Liver (tissue), 9 donors: ENCODE measurements around the gene UBTD2. TPM values are rescaled to one million over a fixed set of nuclear protein-coding genes. Genes with fewer than 3 reads are reported as not detected.

Experiments used
- DNase-seq: peaks from one replicate; pipeline ENCODE4 v3.0.0-alpha.2; 2017; ENCODE audit warnings: low spot score
- H3K27ac ChIP-seq, 2 donors: one replicate each; pipeline ENCODE4 v1.7.0; 2013; ENCODE audit warnings: inconsistent platforms in 2 of 2, low read length in 2 of 2, control low read depth in 1 of 2, low read depth in 1 of 2, mild to moderate bottlenecking in 1 of 2
- H3K27me3 ChIP-seq, 4 donors: one replicate each; pipeline versions ENCODE4 v1.6.1 to v1.7.0; 2013; ENCODE audit warnings: low read length in 3 of 4, inconsistent platforms in 1 of 4, mild to moderate bottlenecking in 1 of 4, moderate library complexity in 1 of 4; ENCODE audit not compliant: control insufficient read depth in 4 of 4, insufficient read depth in 4 of 4
- H3K36me3 ChIP-seq, 4 donors: one replicate each; pipeline versions ENCODE4 v1.6.1 to v1.7.0; 2013; ENCODE audit warnings: low read length in 3 of 4, mild to moderate bottlenecking in 3 of 4, low read depth in 1 of 4, moderate library complexity in 1 of 4; ENCODE audit not compliant: control insufficient read depth in 4 of 4, insufficient read depth in 3 of 4
- H3K4me1 ChIP-seq, 4 donors: one replicate each; pipeline versions ENCODE4 v1.6.1 to v1.7.0; 2013; ENCODE audit warnings: low read length in 3 of 4, mild to moderate bottlenecking in 3 of 4, moderate library complexity in 1 of 4; ENCODE audit not compliant: control insufficient read depth in 4 of 4, insufficient read depth in 4 of 4
- H3K4me3 ChIP-seq, 3 donors: one replicate each; pipeline versions ENCODE4 v1.6.1 to v1.7.0; 2013; ENCODE audit warnings: low read length in 3 of 3, control low read depth in 1 of 3, low read depth in 1 of 3, mild to moderate bottlenecking in 1 of 3
- H3K9ac ChIP-seq, 2 donors: one replicate each; pipeline ENCODE4 v1.7.0; 2013; ENCODE audit warnings: low read length in 2 of 2, mild to moderate bottlenecking in 2 of 2, moderate library complexity in 2 of 2, control low read depth in 1 of 2, low read depth in 1 of 2
- H3K9me3 ChIP-seq, 4 donors: one replicate each; pipeline versions ENCODE4 v1.6.1 to v1.7.0; 2013; ENCODE audit warnings: low read length in 3 of 4; ENCODE audit not compliant: control insufficient read depth in 4 of 4
- EGR1 ChIP-seq, 2 donors: IDR thresholded peaks; 2 replicates each; pipeline ENCODE4 v1.6.1; 2016 to 2018; ENCODE audit warnings: antibody characterized with exemption in 2 of 2, low read depth in 2 of 2
- FOXA1 ChIP-seq: IDR thresholded peaks from 2 replicates; pipeline ENCODE4 v1.6.1; 2016; ENCODE audit warnings: antibody characterized with exemption
- FOXA2 ChIP-seq: IDR thresholded peaks from 2 replicates; pipeline ENCODE4 v1.6.1; 2016; ENCODE audit warnings: antibody characterized with exemption
- GABPA ChIP-seq, 2 donors: IDR thresholded peaks in 1 of 2; conservative IDR thresholded peaks in 1 of 2; 2 replicates each; pipeline ENCODE4 v1.6.1; 2016; ENCODE audit warnings: antibody characterized with exemption in 2 of 2, mild to moderate bottlenecking in 1 of 2, moderate library complexity in 1 of 2
- HNF4A ChIP-seq, 2 donors: conservative IDR thresholded peaks; 2 replicates each; pipeline ENCODE4 v1.6.1; 2016; ENCODE audit warnings: antibody characterized with exemption in 2 of 2, mild to moderate bottlenecking in 2 of 2
- HNF4G ChIP-seq: IDR thresholded peaks from 2 replicates; pipeline ENCODE4 v1.6.1; 2016; ENCODE audit warnings: antibody characterized with exemption
- JUND ChIP-seq, 2 donors: IDR thresholded peaks; 2 replicates each; pipeline ENCODE4 v1.6.1; 2016; ENCODE audit warnings: antibody characterized with exemption in 2 of 2
- NR2F2 ChIP-seq: IDR thresholded peaks from 2 replicates; pipeline ENCODE4 v1.6.1; 2016; ENCODE audit warnings: antibody characterized with exemption
- RAD21 ChIP-seq, 2 donors: IDR thresholded peaks; 2 replicates each; pipeline ENCODE4 v1.6.1; 2016; ENCODE audit warnings: antibody characterized with exemption in 2 of 2, mild to moderate bottlenecking in 2 of 2
- RXRA ChIP-seq, 2 donors: IDR thresholded peaks; 2 replicates each; pipeline ENCODE4 v1.6.1; 2017 to 2018; ENCODE audit warnings: antibody characterized with exemption in 2 of 2, mild to moderate bottlenecking in 1 of 2
- SP1 ChIP-seq: IDR thresholded peaks from 2 replicates; pipeline ENCODE4 v1.6.1; 2018; ENCODE audit warnings: antibody characterized with exemption, mild to moderate bottlenecking
- TAF1 ChIP-seq: conservative IDR thresholded peaks from 2 replicates; pipeline ENCODE4 v1.6.1; 2016; ENCODE audit warnings: antibody characterized with exemption, mild to moderate bottlenecking
- YY1 ChIP-seq: IDR thresholded peaks from 2 replicates; pipeline ENCODE4 v1.6.1; 2016; ENCODE audit warnings: antibody characterized with exemption, mild to moderate bottlenecking
- WGBS: extraction: QIAGEN DNeasy Blood & Tissue Kit; methylation state at CpG from one replicate; pipeline ENCODE4 v1.1.7; 2013; 5-methylcytosine and 5-hydroxymethylcytosine counted together
- polyA plus RNA-seq, 2 donors: library from polyadenylated mRNA; stranded (reverse) in 1 of 2; unstranded in 1 of 2; fragments of 200-250 nt in 1 of 2; fragments of >200 nt in 1 of 2; fragmentation: Nextera tagmentation in 1 of 2; extraction: Ambion mirVana in 1 of 2; gene quantifications; one replicate each; pipeline versions ENCODE4 v1.2.1 to v1.2.3, GENCODE V29; 2013 to 2015
- total RNA-seq, 2 donors: library from RNA; depleted of rRNA; stranded (reverse); fragments of >200 nt; gene quantifications; one replicate each; pipeline ENCODE4 v1.2.3, GENCODE V29; 2014
- TF ChIP-seq, protein P1 (sequence below): IDR thresholded peaks from 2 replicates; pipeline ENCODE4 v1.6.1; 2016; ENCODE audit warnings: antibody characterized with exemption, mild to moderate bottlenecking
- TF ChIP-seq, protein P2 (sequence below): fragments of 150-350 bp; IDR thresholded peaks from 2 replicates; pipeline ENCODE4 v1.5.1; 2017; ENCODE audit warnings: improper control_type of control experiment, low read depth, low read length; ENCODE audit not compliant: missing input control
- TF ChIP-seq, protein P3 (sequence below): IDR thresholded peaks from 2 replicates; pipeline ENCODE4 v1.6.1; 2016; ENCODE audit warnings: antibody characterized with exemption
- TF ChIP-seq, protein P4 (sequence below): IDR thresholded peaks from 2 replicates; pipeline ENCODE4 v1.6.1; 2016; ENCODE audit warnings: antibody characterized with exemption
- donor health status: healthy.
- donor health status: healthy.
- donor health status: healthy.
- donor health status: healthy.
- donor health status: healthy.

UBTD2 gene
- total and polyA plus RNA-seq, 4 donors = 4.4 to 8.3 (median 6.6) TPM

DNA sequence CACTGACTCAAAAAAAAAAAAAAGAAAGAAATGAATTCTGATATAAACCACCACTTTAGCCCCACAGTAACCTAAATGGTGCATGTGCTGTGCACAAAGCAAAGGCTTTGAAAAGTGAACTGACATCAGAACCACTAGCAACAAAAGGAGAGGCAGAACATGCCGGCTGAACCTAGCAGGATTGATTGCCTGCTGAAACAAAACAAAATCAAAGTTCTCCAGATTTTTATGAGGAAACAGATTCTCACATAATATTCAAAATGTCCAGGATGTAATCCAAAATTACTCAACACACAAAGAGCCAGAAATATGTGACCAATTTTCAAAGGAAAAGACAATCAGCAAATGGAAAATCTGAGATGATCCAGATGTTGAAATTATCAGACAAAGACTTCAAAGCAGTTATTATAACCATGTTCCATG is 37.9 kb downstream of the UBTD2 start:
- 99% methylated on average over 1 of the region's 1 CpG for WGBS
- DNase-seq = no peak
- no peaks in the 10 kb centered on the region for H3K27me3 ChIP-seq
- no peak for TF ChIP-seq EGR1 (IDR thresholded peaks at IDR 0.05; ENCODE audit: low read depth in 2 of 2)
- TF ChIP-seq, protein P1, sequence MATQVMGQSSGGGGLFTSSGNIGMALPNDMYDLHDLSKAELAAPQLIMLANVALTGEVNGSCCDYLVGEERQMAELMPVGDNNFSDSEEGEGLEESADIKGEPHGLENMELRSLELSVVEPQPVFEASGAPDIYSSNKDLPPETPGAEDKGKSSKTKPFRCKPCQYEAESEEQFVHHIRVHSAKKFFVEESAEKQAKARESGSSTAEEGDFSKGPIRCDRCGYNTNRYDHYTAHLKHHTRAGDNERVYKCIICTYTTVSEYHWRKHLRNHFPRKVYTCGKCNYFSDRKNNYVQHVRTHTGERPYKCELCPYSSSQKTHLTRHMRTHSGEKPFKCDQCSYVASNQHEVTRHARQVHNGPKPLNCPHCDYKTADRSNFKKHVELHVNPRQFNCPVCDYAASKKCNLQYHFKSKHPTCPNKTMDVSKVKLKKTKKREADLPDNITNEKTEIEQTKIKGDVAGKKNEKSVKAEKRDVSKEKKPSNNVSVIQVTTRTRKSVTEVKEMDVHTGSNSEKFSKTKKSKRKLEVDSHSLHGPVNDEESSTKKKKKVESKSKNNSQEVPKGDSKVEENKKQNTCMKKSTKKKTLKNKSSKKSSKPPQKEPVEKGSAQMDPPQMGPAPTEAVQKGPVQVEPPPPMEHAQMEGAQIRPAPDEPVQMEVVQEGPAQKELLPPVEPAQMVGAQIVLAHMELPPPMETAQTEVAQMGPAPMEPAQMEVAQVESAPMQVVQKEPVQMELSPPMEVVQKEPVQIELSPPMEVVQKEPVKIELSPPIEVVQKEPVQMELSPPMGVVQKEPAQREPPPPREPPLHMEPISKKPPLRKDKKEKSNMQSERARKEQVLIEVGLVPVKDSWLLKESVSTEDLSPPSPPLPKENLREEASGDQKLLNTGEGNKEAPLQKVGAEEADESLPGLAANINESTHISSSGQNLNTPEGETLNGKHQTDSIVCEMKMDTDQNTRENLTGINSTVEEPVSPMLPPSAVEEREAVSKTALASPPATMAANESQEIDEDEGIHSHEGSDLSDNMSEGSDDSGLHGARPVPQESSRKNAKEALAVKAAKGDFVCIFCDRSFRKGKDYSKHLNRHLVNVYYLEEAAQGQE = no peak
- no peak for TF ChIP-seq JUND (IDR thresholded peaks at IDR 0.05)
- no peak for TF ChIP-seq FOXA1
- no peak for TF ChIP-seq FOXA2
- TF ChIP-seq, protein P2, sequence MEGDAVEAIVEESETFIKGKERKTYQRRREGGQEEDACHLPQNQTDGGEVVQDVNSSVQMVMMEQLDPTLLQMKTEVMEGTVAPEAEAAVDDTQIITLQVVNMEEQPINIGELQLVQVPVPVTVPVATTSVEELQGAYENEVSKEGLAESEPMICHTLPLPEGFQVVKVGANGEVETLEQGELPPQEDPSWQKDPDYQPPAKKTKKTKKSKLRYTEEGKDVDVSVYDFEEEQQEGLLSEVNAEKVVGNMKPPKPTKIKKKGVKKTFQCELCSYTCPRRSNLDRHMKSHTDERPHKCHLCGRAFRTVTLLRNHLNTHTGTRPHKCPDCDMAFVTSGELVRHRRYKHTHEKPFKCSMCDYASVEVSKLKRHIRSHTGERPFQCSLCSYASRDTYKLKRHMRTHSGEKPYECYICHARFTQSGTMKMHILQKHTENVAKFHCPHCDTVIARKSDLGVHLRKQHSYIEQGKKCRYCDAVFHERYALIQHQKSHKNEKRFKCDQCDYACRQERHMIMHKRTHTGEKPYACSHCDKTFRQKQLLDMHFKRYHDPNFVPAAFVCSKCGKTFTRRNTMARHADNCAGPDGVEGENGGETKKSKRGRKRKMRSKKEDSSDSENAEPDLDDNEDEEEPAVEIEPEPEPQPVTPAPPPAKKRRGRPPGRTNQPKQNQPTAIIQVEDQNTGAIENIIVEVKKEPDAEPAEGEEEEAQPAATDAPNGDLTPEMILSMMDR = no peak
- no peak for TF ChIP-seq GABPA (IDR thresholded peaks at IDR 0.05 in 1 of 2, conservative IDR thresholded peaks at IDR 0.05 in 1 of 2)
- no peak for TF ChIP-seq RAD21 (IDR thresholded peaks at IDR 0.05)
- TF ChIP-seq, protein P3, sequence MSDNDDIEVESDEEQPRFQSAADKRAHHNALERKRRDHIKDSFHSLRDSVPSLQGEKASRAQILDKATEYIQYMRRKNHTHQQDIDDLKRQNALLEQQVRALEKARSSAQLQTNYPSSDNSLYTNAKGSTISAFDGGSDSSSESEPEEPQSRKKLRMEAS = no peak
- TF ChIP-seq YY1 = no peak
- TF ChIP-seq, protein P4, sequence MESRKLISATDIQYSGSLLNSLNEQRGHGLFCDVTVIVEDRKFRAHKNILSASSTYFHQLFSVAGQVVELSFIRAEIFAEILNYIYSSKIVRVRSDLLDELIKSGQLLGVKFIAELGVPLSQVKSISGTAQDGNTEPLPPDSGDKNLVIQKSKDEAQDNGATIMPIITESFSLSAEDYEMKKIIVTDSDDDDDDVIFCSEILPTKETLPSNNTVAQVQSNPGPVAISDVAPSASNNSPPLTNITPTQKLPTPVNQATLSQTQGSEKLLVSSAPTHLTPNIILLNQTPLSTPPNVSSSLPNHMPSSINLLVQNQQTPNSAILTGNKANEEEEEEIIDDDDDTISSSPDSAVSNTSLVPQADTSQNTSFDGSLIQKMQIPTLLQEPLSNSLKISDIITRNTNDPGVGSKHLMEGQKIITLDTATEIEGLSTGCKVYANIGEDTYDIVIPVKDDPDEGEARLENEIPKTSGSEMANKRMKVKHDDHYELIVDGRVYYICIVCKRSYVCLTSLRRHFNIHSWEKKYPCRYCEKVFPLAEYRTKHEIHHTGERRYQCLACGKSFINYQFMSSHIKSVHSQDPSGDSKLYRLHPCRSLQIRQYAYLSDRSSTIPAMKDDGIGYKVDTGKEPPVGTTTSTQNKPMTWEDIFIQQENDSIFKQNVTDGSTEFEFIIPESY = no peak
- TF ChIP-seq HNF4G = no peak
- TF ChIP-seq HNF4A (conservative IDR thresholded peaks at IDR 0.05) = no peak
- TF ChIP-seq RXRA (IDR thresholded peaks at IDR 0.05) = no peak
- no peak for TF ChIP-seq SP1
- TF ChIP-seq TAF1 = no peak
- no peak overlapping the region for H3K4me3 ChIP-seq
- H3K27ac ChIP-seq = no peak overlapping the region
- no peak overlapping the region for H3K9ac ChIP-seq
- H3K36me3 ChIP-seq = peaks cover 0 to 3% (median 0%) of the 10 kb centered on the region in 4 donors
- H3K9me3 ChIP-seq = no peaks in the 10 kb centered on the region
- H3K4me1 ChIP-seq = no peaks in the 10 kb centered on the region

DNA sequence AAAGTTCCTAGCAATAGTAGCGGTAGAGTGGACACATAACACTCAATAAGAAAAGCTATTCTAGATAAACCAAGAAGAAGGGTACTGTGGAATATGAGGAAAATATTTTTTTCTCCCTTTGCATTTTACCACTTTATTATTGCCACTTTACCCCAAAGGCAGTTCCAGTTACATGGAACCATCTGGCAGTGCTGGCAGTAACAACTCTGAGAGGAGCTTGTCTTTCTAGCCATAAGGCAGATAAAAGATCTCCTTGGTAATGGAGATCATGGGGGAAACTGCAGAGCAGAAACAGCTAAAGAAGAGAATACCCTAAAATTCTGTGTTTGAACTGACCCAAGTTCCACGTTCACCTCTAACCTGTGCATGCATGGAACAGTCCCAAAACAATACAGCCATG is 38.5 kb downstream of the UBTD2 start:
- no peak for DNase-seq
- H3K4me1 ChIP-seq = no peaks in the 10 kb centered on the region
- no peak overlapping the region for H3K4me3 ChIP-seq
- H3K9me3 ChIP-seq = no peaks in the 10 kb centered on the region
- H3K27me3 ChIP-seq = no peaks in the 10 kb centered on the region
- no peak overlapping the region for H3K9ac ChIP-seq
- H3K36me3 ChIP-seq = peaks cover 0 to 3% (median 0%) of the 10 kb centered on the region in 4 donors
- 94% methylated on average over 2 of the region's 2 CpGs for WGBS
- no peak overlapping the region for H3K27ac ChIP-seq
- TF ChIP-seq SP1 (no peak), HNF4A (conservative IDR thresholded peaks at IDR 0.05) (no peak), HNF4G (no peak), TAF1 (no peak), GABPA (IDR thresholded peaks at IDR 0.05 in 1 of 2, conservative IDR thresholded peaks at IDR 0.05 in 1 of 2) (no peak), JUND (IDR thresholded peaks at IDR 0.05) (no peak), NR2F2 (no peak), FOXA2 (no peak)
- TF ChIP-seq, protein P4 = no peak
- TF ChIP-seq, protein P2 = no peak
- TF ChIP-seq, protein P3 = no peak
